ENCODE results near the gene UBXN11. TPM values are rescaled to one million over a fixed set of nuclear protein-coding genes. Genes with fewer than 3 reads are reported as not detected.

UBXN11 gene
- total and polyA plus RNA-seq, 2 donors (not counting 1 experiment from before 2014, with no cell fraction given), result 68.0 to 81.4 TPM

GRCh38 chr1:26252718-26253117 is 53.7 kb downstream of the UBXN11 start:
- intact Hi-C loops (cut with micrococcal nuclease), result no loop called here
- H3K4me3 Mint-ChIP-seq, result no peak overlapping the region
- Histone ChIP-seq H3K4me2 (replicated peaks; ENCODE audit: low read depth, low read length, poor library complexity, severe bottlenecking) (no peak overlapping the region), H3K36me3 (replicated peaks in 1 of 2; ENCODE audit: control extremely low read depth in 1 of 2, control insufficient read depth in 1 of 2, extremely low read depth in 1 of 2, insufficient read depth in 2 of 2, low read length in 1 of 2) (peaks cover 0 to 12% of the 10 kb centered on the region in 2 experiments), H3K79me2 (ENCODE audit: control insufficient read depth, insufficient read depth, low read length) (peaks cover 6% of the 10 kb centered on the region), H3K9me3 (ENCODE audit: control extremely low read depth in 1 of 3, control insufficient read depth in 2 of 3, insufficient read depth in 1 of 3, low read length in 2 of 3) (no peaks in the 10 kb centered on the region), H4K20me1 (ENCODE audit: control insufficient read depth, insufficient read depth, low read length, poor library complexity, severe bottlenecking) (no peaks in the 10 kb centered on the region), H3K4me1 (ENCODE audit: control insufficient read depth in 2 of 2, insufficient read depth in 2 of 2, low read length in 2 of 2) (peaks cover 0 to 4% of the 10 kb centered on the region in 2 donors), H3K27me3 (replicated peaks in 1 of 4; ENCODE audit: control extremely low read depth in 1 of 4, control insufficient read depth in 3 of 4, insufficient read depth in 4 of 4, low read length in 3 of 4) (no peaks in the 10 kb centered on the region), H2AFZ (ENCODE audit: insufficient read depth, low read depth, low read length, poor library complexity, severe bottlenecking) (no peak overlapping the region), H3K9ac (ENCODE audit: low read length) (no peak overlapping the region), H3K4me3 (ENCODE audit: control extremely low read depth in 1 of 5, extremely low read depth in 1 of 5, insufficient read depth in 1 of 5, low read depth in 2 of 5, low read length in 4 of 5) (no peak overlapping the region), H3K27ac (ENCODE audit: low read length in 2 of 2) (no peak overlapping the region)
- H3K9me3 Mint-ChIP-seq (ENCODE audit: insufficient read depth), result no peaks in the 10 kb centered on the region
- no peak for ATAC-seq (ENCODE audit: low read depth)
- ChIA-PET CTCF (interaction anchor here (1.4 kb wide), 1 partner anchor 18 kb away, joined by 3 read pairs; no protein-coding TSS in a partner anchor), POLR2A (no interaction called here)
- no peak for DNase-seq
- no peaks in the 10 kb centered on the region for H3K27me3 Mint-ChIP-seq
- no peak for TF ChIP-seq EZH2 (IDR thresholded peaks at IDR 0.05; ENCODE audit: borderline replicate concordance, insufficient read depth, low read depth, low read length, poor library complexity, severe bottlenecking)
- TF ChIP-seq, protein P1, sequence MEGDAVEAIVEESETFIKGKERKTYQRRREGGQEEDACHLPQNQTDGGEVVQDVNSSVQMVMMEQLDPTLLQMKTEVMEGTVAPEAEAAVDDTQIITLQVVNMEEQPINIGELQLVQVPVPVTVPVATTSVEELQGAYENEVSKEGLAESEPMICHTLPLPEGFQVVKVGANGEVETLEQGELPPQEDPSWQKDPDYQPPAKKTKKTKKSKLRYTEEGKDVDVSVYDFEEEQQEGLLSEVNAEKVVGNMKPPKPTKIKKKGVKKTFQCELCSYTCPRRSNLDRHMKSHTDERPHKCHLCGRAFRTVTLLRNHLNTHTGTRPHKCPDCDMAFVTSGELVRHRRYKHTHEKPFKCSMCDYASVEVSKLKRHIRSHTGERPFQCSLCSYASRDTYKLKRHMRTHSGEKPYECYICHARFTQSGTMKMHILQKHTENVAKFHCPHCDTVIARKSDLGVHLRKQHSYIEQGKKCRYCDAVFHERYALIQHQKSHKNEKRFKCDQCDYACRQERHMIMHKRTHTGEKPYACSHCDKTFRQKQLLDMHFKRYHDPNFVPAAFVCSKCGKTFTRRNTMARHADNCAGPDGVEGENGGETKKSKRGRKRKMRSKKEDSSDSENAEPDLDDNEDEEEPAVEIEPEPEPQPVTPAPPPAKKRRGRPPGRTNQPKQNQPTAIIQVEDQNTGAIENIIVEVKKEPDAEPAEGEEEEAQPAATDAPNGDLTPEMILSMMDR (IDR thresholded peaks at IDR 0.05), result no peak
- peaks cover 7% of the 10 kb centered on the region for H3K4me1 Mint-ChIP-seq
- WGBS (ENCODE audit: insufficient coverage), result 100% methylated on average over 1 of the region's 7 CpGs
- H3K27ac Mint-ChIP-seq, result no peak overlapping the region

GRCh38 chr1:26239936-26240335 is 66.5 kb downstream of the UBXN11 start:
- DNase-seq (no peak), ATAC-seq (ENCODE audit: low read depth) (no peak)
- Histone ChIP-seq H3K27ac (ENCODE audit: low read length in 2 of 2) (no peak overlapping the region), H3K4me1 (ENCODE audit: control insufficient read depth in 2 of 2, insufficient read depth in 2 of 2, low read length in 2 of 2) (peaks cover 5 to 6% of the 10 kb centered on the region in 2 donors), H3K36me3 (replicated peaks in 1 of 2; ENCODE audit: control extremely low read depth in 1 of 2, control insufficient read depth in 1 of 2, extremely low read depth in 1 of 2, insufficient read depth in 2 of 2, low read length in 1 of 2) (peaks cover 0 to 12% of the 10 kb centered on the region in 2 experiments), H2AFZ (ENCODE audit: insufficient read depth, low read depth, low read length, poor library complexity, severe bottlenecking) (no peak overlapping the region), H3K27me3 (replicated peaks in 1 of 4; ENCODE audit: control extremely low read depth in 1 of 4, control insufficient read depth in 3 of 4, insufficient read depth in 4 of 4, low read length in 3 of 4) (no peaks in the 10 kb centered on the region), H3K9ac (ENCODE audit: low read length) (no peak overlapping the region), H3K9me3 (ENCODE audit: control extremely low read depth in 1 of 3, control insufficient read depth in 2 of 3, insufficient read depth in 1 of 3, low read length in 2 of 3) (no peaks in the 10 kb centered on the region), H3K4me2 (replicated peaks; ENCODE audit: low read depth, low read length, poor library complexity, severe bottlenecking) (no peak overlapping the region), H3K79me2 (ENCODE audit: control insufficient read depth, insufficient read depth, low read length) (peaks cover 71% of the 10 kb centered on the region), H4K20me1 (ENCODE audit: control insufficient read depth, insufficient read depth, low read length, poor library complexity, severe bottlenecking) (no peaks in the 10 kb centered on the region), H3K4me3 (ENCODE audit: control extremely low read depth in 1 of 5, extremely low read depth in 1 of 5, insufficient read depth in 1 of 5, low read depth in 2 of 5, low read length in 4 of 5) (no peak overlapping the region)
- no peaks in the 10 kb centered on the region for H3K9me3 Mint-ChIP-seq (ENCODE audit: insufficient read depth)
- no peak for TF ChIP-seq EZH2 (IDR thresholded peaks at IDR 0.05; ENCODE audit: borderline replicate concordance, insufficient read depth, low read depth, low read length, poor library complexity, severe bottlenecking)
- TF ChIP-seq, protein P1 (IDR thresholded peaks at IDR 0.05), result no peak
- peaks cover 15% of the 10 kb centered on the region for H3K4me1 Mint-ChIP-seq
- WGBS (ENCODE audit: insufficient coverage), result no CpG with 5 or more reads among the region's 4 CpGs
- no peak overlapping the region for H3K4me3 Mint-ChIP-seq
- no peak overlapping the region for H3K27ac Mint-ChIP-seq
- no peaks in the 10 kb centered on the region for H3K27me3 Mint-ChIP-seq
- ChIA-PET POLR2A (no interaction called here), CTCF (no interaction called here)
- intact Hi-C loops (cut with micrococcal nuclease), result no loop called here
